ENCODE data around the gene NOC4L.

Gene NOC4L

DNA sequence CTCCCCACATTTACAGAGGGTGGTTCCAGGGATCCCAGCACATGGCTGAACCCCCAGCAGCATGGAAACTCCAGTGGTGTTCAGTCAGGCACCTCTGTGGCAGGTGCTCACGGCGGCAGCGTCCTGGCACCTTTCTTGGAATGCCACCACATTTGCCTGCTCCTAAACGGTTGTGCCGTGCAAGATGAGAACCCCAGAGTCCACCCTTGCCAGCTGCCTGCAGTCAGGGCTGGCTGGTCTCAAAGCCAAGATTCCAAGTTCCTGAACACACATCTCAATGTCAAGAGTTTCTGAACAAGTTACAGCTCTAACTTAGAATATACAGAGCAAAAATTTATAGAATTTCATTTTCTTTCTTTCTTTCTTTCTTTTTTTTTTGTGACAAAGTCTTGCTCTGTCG is 38.8 kb upstream of the NOC4L start:
- H3K27ac ChIP-seq: no peak overlapping the region
- TF ChIP-seq, protein P1, sequence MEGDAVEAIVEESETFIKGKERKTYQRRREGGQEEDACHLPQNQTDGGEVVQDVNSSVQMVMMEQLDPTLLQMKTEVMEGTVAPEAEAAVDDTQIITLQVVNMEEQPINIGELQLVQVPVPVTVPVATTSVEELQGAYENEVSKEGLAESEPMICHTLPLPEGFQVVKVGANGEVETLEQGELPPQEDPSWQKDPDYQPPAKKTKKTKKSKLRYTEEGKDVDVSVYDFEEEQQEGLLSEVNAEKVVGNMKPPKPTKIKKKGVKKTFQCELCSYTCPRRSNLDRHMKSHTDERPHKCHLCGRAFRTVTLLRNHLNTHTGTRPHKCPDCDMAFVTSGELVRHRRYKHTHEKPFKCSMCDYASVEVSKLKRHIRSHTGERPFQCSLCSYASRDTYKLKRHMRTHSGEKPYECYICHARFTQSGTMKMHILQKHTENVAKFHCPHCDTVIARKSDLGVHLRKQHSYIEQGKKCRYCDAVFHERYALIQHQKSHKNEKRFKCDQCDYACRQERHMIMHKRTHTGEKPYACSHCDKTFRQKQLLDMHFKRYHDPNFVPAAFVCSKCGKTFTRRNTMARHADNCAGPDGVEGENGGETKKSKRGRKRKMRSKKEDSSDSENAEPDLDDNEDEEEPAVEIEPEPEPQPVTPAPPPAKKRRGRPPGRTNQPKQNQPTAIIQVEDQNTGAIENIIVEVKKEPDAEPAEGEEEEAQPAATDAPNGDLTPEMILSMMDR (conservative IDR thresholded peaks at IDR 0.05): no peak
- TF ChIP-seq ZFX (IDR thresholded peaks at IDR 0.05): no peak

DNA sequence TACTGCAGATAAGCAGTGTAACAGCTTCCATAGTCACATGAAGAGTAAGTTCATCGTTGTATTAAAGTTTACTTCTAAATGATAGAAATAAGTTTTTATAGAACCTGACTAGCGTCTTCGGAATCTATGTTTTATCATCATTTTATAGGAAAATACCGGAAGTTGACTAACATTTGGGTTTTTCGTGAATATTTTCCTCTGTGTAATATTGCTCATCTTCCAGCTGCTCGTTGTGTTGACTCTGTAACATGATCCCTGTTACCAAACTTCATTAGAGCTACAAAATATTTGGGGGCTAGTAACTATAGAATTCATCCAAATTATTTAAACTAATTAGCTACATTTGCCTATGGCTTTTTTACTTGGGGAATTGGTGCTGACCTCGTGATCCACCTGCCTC is 37.3 kb upstream of the NOC4L start:
- no peak for TF ChIP-seq ZFX (IDR thresholded peaks at IDR 0.05)
- no peak overlapping the region for H3K27ac ChIP-seq

DNA sequence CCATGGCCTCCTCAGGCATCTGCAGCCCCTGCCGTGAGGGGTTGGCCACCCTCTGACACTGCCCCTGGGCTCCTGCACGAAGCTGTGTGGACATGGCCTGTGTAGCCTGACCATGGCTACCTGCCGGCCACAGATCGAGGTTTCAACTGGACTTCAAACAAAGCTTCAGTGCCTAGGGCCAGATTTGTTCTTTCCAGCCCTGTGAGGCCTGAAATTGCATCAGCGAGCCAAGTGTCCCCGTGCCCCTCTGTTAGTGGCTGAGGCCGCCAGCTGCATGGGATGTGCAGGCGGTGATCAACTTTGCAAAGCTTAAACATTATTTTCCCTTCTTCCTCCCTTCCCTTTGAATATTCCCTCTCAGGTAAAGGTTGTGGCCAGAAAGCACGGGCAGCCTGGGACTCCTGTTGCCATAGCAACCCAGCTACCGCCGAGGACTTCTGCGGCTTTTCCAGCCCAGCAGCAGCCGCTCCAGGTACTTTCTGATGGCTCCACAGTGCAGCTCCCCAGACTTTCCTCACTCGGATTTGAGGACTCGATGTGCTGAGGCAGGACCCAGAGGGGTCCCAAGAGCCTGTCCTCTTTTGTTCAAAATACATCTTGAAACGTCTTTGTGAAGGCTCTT is 35.9 kb upstream of the NOC4L start:
- no peak overlapping the region for H3K27ac ChIP-seq

DNA sequence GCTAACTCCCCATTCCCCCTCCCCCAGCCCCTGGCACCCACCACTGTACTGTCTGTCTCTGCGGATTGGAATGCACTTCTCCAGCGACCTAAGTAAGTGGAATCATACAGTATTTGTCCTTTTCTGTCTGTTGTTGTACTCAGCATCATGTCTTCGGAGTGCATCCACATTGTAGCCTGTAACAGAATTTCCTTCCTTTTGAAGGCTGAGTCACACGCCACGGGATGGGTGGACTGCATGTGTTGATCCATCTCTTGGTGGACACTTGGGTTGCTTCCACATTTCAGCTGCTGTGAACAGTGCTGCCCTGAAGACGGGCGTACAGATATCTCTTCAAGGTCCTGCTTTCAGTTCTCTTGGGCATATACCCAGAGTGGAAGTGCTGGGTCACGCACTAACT is 34.5 kb upstream of the NOC4L start:
- TF ChIP-seq, protein P1 (conservative IDR thresholded peaks at IDR 0.05): no peak
- no peak for TF ChIP-seq ZFX (IDR thresholded peaks at IDR 0.05)
- H3K27ac ChIP-seq: no peak overlapping the region

More for the DNA sequence above, 35.9 kb upstream of the NOC4L start:
- TF ChIP-seq, protein P1 (conservative IDR thresholded peaks at IDR 0.05): no peak
- no peak for TF ChIP-seq ZFX (IDR thresholded peaks at IDR 0.05)

DNA sequence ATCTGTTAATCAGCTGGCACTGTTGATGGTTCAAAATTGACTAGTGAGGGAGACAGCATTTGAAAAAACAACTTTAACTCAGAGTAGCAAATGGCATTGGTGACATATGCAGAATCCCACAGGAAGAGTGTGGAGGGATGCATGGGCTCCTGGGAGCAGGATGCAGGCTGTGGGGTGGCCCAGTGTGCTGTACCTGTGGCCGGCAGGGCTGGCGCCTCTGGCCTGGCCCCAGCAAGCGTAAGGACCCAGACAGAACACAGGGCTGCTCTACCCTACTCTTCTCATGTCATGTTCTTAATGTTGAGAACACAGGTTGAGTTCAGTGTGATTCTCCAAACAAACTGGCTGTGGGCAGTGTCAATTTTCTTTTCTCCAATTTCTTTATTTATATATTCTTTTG is 33.6 kb upstream of the NOC4L start:
- TF ChIP-seq, protein P1 (conservative IDR thresholded peaks at IDR 0.05): no peak
- no peak for TF ChIP-seq ZFX (IDR thresholded peaks at IDR 0.05)
- H3K27ac ChIP-seq: no peak overlapping the region

DNA sequence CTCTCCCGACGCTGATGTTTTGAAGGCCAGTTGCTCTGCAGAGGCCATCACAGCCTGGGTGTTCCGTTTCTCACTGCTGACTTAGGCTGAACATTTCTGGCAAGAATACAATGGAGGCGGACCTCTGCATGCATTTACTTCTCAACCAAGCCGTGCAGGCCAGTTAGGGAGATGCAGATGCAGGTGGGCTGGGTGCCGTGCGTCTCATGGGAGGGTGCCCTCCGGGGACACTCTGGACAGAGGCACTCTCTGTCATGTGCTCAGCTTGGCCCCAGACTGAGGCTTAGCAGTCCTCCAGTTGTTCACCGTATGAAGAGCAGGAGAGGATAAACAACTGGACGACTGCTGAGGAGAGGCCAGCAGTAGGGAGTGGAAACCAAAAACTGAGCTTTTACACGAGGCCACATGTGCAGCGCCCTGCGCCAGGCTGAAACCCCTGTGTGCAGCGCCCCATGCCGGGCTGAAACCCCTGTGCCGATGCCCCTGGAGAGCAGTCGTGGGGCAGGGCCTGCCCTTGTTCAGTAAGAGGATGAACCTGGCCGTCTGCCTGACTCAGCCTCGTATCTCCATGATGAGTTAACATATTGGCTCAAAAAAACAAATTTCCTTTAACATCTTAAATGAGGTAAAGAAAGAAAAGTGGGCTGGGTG is 32.5 kb upstream of the NOC4L start:
- no peak overlapping the region for H3K27ac ChIP-seq
- no peak for TF ChIP-seq ZFX (IDR thresholded peaks at IDR 0.05)
- TF ChIP-seq, protein P1 (conservative IDR thresholded peaks at IDR 0.05): no peak

DNA sequence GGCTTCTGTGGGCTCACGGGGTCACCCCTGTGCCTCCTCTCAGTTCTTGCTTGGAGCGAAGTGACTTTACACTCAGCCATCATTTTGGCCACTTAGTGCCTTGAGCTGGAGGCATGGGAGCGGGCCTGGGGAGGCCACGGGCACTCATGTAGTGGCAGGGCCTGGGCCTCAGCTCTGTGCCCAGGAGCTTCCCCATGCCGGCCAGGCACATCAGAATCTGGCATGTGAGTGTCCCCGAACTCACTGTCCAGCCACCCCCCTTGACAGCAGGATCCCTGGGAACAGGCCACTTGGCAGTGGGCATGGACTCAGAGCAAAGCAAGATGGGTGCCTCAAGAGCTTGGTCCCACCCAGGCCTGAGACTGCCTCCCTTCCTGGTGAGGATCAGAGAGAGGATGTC is 29.6 kb upstream of the NOC4L start:
- TF ChIP-seq, protein P1 (conservative IDR thresholded peaks at IDR 0.05): no peak
- no peak for TF ChIP-seq ZFX (IDR thresholded peaks at IDR 0.05)
- H3K27ac ChIP-seq: no peak overlapping the region

DNA sequence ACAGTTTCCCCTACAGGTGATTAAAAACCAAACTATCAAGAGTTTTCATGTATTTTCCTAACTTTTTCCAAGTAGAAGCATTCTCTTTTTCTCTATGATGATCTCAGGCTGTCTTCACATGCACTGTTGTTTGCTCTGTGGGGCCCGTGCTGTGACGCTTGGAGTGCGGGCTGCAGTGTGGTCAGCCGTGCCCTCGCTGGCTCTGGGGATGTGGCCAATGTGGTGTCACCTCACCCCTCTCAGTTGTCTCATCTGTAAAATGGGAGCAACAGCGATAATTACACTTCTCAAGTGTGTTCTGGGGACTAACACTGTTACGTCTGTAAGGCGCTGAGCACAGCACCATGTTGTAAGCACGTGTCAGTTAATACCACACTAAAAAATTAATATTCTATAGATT is 28.8 kb upstream of the NOC4L start:
- TF ChIP-seq ZFX (IDR thresholded peaks at IDR 0.05): no peak
- TF ChIP-seq, protein P1 (conservative IDR thresholded peaks at IDR 0.05): no peak

More for the DNA sequence above, 28.8 kb upstream of the NOC4L start:
- no peak overlapping the region for H3K27ac ChIP-seq
